ENCODE measurements around the gene SLC12A9. TPM values are rescaled to one million over a fixed set of nuclear protein-coding genes. Genes with fewer than 3 reads are reported as not detected.

SLC12A9 gene
- total and polyA plus RNA-seq, 2 of the 4 experiments (the other 2 are of a cell fraction) = 4.5 to 16.2 TPM

- ATAC-seq (ENCODE audit: low read depth) (no peak), DNase-seq (no peak)
- no peak overlapping the region for H3K14ac ChIP-seq (replicated peaks; ENCODE audit: low read depth, low read length)
- intact Hi-C loops (cut with micrococcal nuclease) (no loop called here), dilution Hi-C loops (cut with HindIII; ENCODE audit: low sequenced_read_pairs, unreplicated experiment) (no loop called here), in situ Hi-C loops (cut with MboI; ENCODE audit: low sequenced_read_pairs) (no loop called here)
- H3K23ac ChIP-seq (ENCODE audit: low read depth, low read length) = no peak overlapping the region
- 96% methylated on average over 4 of the region's 6 CpGs; no CpG with 5 or more reads in 1 of the 2 experiments for WGBS, 2 experiments (ENCODE audit: extremely low coverage in 2 of 2, insufficient read length in 1 of 2)
- H3K56ac ChIP-seq (ENCODE audit: extremely low read depth, insufficient read depth, low read length) = no peak overlapping the region
- ChIA-PET CTCF (interaction anchor here (1.4 kb wide), 1 partner anchor 11 kb away, joined by 4 read pairs; no protein-coding TSS in a partner anchor), POLR2A (ENCODE audit: unreplicated experiment) (no interaction called here)
- BruUV-seq (replicated peaks) = no TSS peak
- H3K9ac ChIP-seq (ENCODE audit: low read depth, low read length) = no peak overlapping the region
- no peaks in the 10 kb centered on the region for H3K9me3 ChIP-seq (ENCODE audit: control insufficient read depth, insufficient read depth, low read length)
- no peak overlapping the region for H4K5ac ChIP-seq (ENCODE audit: low read depth, low read length)
- H2BK5ac ChIP-seq (ENCODE audit: low read depth, low read length, poor library complexity, severe bottlenecking) = no peak overlapping the region
- no peak overlapping the region for H2AFZ ChIP-seq (replicated peaks; ENCODE audit: low read length, poor library complexity)
- no peak overlapping the region for H2BK120ac ChIP-seq (ENCODE audit: low read depth, low read length)
- H3K27me3 ChIP-seq (ENCODE audit: control insufficient read depth, insufficient read depth, low read length) = no peaks in the 10 kb centered on the region
- H3K79me1 ChIP-seq (ENCODE audit: low read depth in 1 of 2, low read length in 2 of 2) = peaks cover 3 to 23% of the 10 kb centered on the region in 2 experiments; a peak in 3 of 4 replicates
- peaks cover 3% of the 10 kb centered on the region; the same call in 1 of the 2 replicates for H4K20me1 ChIP-seq (ENCODE audit: insufficient read depth, low read length)
- no peak overlapping the region for H4K8ac ChIP-seq (ENCODE audit: low read depth in 2 of 2, low read length in 2 of 2)
- no peak overlapping the region for H2BK20ac ChIP-seq (ENCODE audit: low read depth, low read length)
- no peak overlapping the region for H2BK15ac ChIP-seq (ENCODE audit: low read depth, low read length)
- H3K4me3 ChIP-seq (ENCODE audit: insufficient read depth, low read depth, low read length) = no peak overlapping the region
- 0 out of 2 replicates have a peak, but pooled peaks cover 3% of the 10 kb centered on the region for H3K9me1 ChIP-seq (ENCODE audit: insufficient read depth, low read length)
- H3K4ac ChIP-seq (ENCODE audit: low read depth, low read length) = no peak overlapping the region
- no peak overlapping the region for H2AK9ac ChIP-seq (replicated peaks; ENCODE audit: low read depth, low read length, poor library complexity)
- H3K27ac ChIP-seq (ENCODE audit: insufficient read depth, low read length) = no peak overlapping the region
- peaks cover 76% of the 10 kb centered on the region for H3K36me3 ChIP-seq (ENCODE audit: control insufficient read depth, insufficient read depth, low read length)
- no peak for TF ChIP-seq CTCF (conservative IDR thresholded peaks at IDR 0.05; ENCODE audit: low read depth, low read length)
- no peak for TF ChIP-seq RCOR1 (IDR thresholded peaks at IDR 0.05; ENCODE audit: insufficient replicate concordance, low read length)
- TF ChIP-seq CEBPB (IDR thresholded peaks at IDR 0.05; ENCODE audit: low read depth, low read length) = no peak
- no peak for TF ChIP-seq ELK1 (IDR thresholded peaks at IDR 0.05; ENCODE audit: borderline replicate concordance, low read depth, low read length)
- TF ChIP-seq POLR2A (IDR thresholded peaks at IDR 0.05; ENCODE audit: low read depth, low read length) = no peak
- no peak for TF ChIP-seq NFE2L2 (IDR thresholded peaks at IDR 0.05; ENCODE audit: low read depth, low read length)
- TF ChIP-seq MAZ (IDR thresholded peaks at IDR 0.05; ENCODE audit: borderline replicate concordance, low read depth, low read length) = no peak
- no peak for TF ChIP-seq RFX5 (IDR thresholded peaks at IDR 0.05; ENCODE audit: low read depth, low read length)
- TF ChIP-seq SMC3 (IDR thresholded peaks at IDR 0.05; ENCODE audit: low read depth, low read length) = no peak
- no peak for TF ChIP-seq CHD1 (IDR thresholded peaks at IDR 0.05; ENCODE audit: low read depth, low read length)
- no peak for TF ChIP-seq MXI1 (IDR thresholded peaks at IDR 0.05; ENCODE audit: borderline replicate concordance, low read depth, low read length)
- no peak for TF ChIP-seq FOS (IDR thresholded peaks at IDR 0.05; ENCODE audit: low read depth, low read length)
- TF ChIP-seq USF2 (IDR thresholded peaks at IDR 0.05; ENCODE audit: low read depth, low read length) = no peak
- H3K4me1 ChIP-seq (ENCODE audit: control insufficient read depth, insufficient read depth, low read length) = peaks cover 3% of the 10 kb centered on the region; the same call in 1 of the 2 replicates
- no peak overlapping the region for H2AK5ac ChIP-seq (ENCODE audit: low read depth, low read length)
- H3K4me2 ChIP-seq (ENCODE audit: low read depth, low read length) = no peak overlapping the region
- no peak overlapping the region for H4K91ac ChIP-seq (ENCODE audit: insufficient read depth, low read depth, low read length)
- H3K18ac ChIP-seq (ENCODE audit: low read depth, low read length) = no peak overlapping the region
Measured at GRCh38 chr7:100811480-100811879, 41.0 kb upstream of the SLC12A9 start.

Measured in IMR-90 (cell line).